WTC11 (cell line): ENCODE results near the gene OSCP1.

Experiments used
- ATF2 ChIP-seq: sonication (generic); formaldehyde crosslinking; IDR thresholded peaks from 2 replicates; pipeline ENCODE4 v1.8.1; 2022; ENCODE audit warnings: low read depth, missing genetic modification reagents, borderline replicate concordance
- ATF6 ChIP-seq: sonication (generic); formaldehyde crosslinking; IDR thresholded peaks from 2 replicates; pipeline ENCODE4 v1.8.1; 2023; ENCODE audit warnings: mild to moderate bottlenecking, missing genetic modification reagents
- CREB1 ChIP-seq: sonication (generic); formaldehyde crosslinking; IDR thresholded peaks from 2 replicates; pipeline ENCODE4 v1.8.0; 2023; ENCODE audit warnings: mild to moderate bottlenecking, missing genetic modification reagents
- CTCF ChIP-seq: fragments of 200-600 bp; IDR thresholded peaks from 2 replicates; pipeline ENCODE4 v1.8.0; 2022; ENCODE audit warnings: antibody characterized with exemption
- E2F1 ChIP-seq: sonication (generic); formaldehyde crosslinking; IDR thresholded peaks from 2 replicates; pipeline ENCODE4 v1.8.0; 2022; ENCODE audit warnings: mild to moderate bottlenecking, missing genetic modification reagents
- PRRX2 ChIP-seq: fragments of 250-450 bp; sonication (Bioruptor Pico); IDR thresholded peaks from 2 replicates; pipeline ENCODE4 v1.8.0; 2021; ENCODE audit warnings: mild to moderate bottlenecking
- RELA ChIP-seq: sonication (generic); formaldehyde crosslinking; IDR thresholded peaks from 2 replicates; pipeline ENCODE4 v1.8.1; 2022; ENCODE audit warnings: missing genetic modification reagents, mild to moderate bottlenecking, borderline replicate concordance
- TCF7 ChIP-seq: sonication (generic); formaldehyde crosslinking; IDR thresholded peaks from 2 replicates; pipeline ENCODE4 v1.8.0; 2022; ENCODE audit warnings: mild to moderate bottlenecking, low read depth, missing genetic modification reagents, moderate library complexity
- USF1 ChIP-seq: sonication (generic); formaldehyde crosslinking; IDR thresholded peaks from 2 replicates; pipeline ENCODE4 v1.8.0; 2022; ENCODE audit warnings: mild to moderate bottlenecking, missing genetic modification reagents
- ZBTB21 ChIP-seq: sonication (generic); formaldehyde crosslinking; IDR thresholded peaks from 2 replicates; pipeline ENCODE4 v1.8.1; 2023; ENCODE audit warnings: mild to moderate bottlenecking, missing genetic modification reagents, borderline replicate concordance
- ZNF232 ChIP-seq: sonication (generic); formaldehyde crosslinking; IDR thresholded peaks from 2 replicates; pipeline ENCODE4 v1.8.0; 2022; ENCODE audit warnings: mild to moderate bottlenecking, missing genetic modification reagents
- ZNF263 ChIP-seq: sonication (generic); formaldehyde crosslinking; IDR thresholded peaks from 2 replicates; pipeline ENCODE4 v1.8.1; 2022; ENCODE audit warnings: low read depth, mild to moderate bottlenecking, moderate library complexity, missing genetic modification reagents

GRCh38 chr1:36389261-36389660, 61.0 kb downstream of the OSCP1 start:
- TF ChIP-seq ZNF232 (CRISPR knock-in tag) (no peak), CREB1 (CRISPR knock-in tag) (no peak), PRRX2 (CRISPR knock-in tag) (no peak), CTCF (no peak), E2F1 (CRISPR knock-in tag) (no peak), ZNF263 (CRISPR knock-in tag) (no peak), RELA (no peak), ATF6 (no peak), ZBTB21 (CRISPR knock-in tag) (no peak), USF1 (no peak), ATF2 (no peak), TCF7 (CRISPR knock-in tag) (no peak)
